CD14-positive monocyte (primary cell): Measurements from ENCODE around the gene ZNF587. TPM values are rescaled to one million over a fixed set of nuclear protein-coding genes. Genes with fewer than 3 reads are reported as not detected.
"Not testable (repeated sequence)": the region's sequence is repeated elsewhere in the genome, so short reads cannot be mapped to it uniquely, and the experiment has no call there.

Experiments
- DNase-seq, 3 donors: peaks; one replicate each; pipeline ENCODE4 v3.0.0-alpha.2; 2011 to 2022
- H2AFZ ChIP-seq: 2 replicates; pipeline ENCODE4 v1.6.0; 2012; ENCODE audit warnings: mild to moderate bottlenecking, low read depth, low read length, inconsistent platforms; ENCODE audit not compliant: insufficient read depth, poor library complexity, severe bottlenecking
- H3K27ac ChIP-seq, 2 donors: 1 replicate in 1 of 2; 2 replicates in 1 of 2; pipeline ENCODE4 v1.5.1; 2012 to 2013; ENCODE audit warnings: low read length in 2 of 2, control low read depth in 1 of 2, inconsistent platforms in 1 of 2, low read depth in 1 of 2, mild to moderate bottlenecking in 1 of 2
- H3K27me3 ChIP-seq, 2 donors: one replicate each; pipeline versions ENCODE4 v1.6.0 to v1.6.1; 2011 to 2013; ENCODE audit warnings: low read length in 2 of 2; ENCODE audit not compliant: control insufficient read depth in 2 of 2, insufficient read depth in 2 of 2
- H3K36me3 ChIP-seq, 2 donors: replicated peaks in 1 of 2; 1 replicate in 1 of 2; 2 replicates in 1 of 2; pipeline versions ENCODE4 v1.5.1 to v1.6.1; 2012 to 2013; ENCODE audit warnings: low read length in 2 of 2, control low read depth in 1 of 2, inconsistent platforms in 1 of 2, mild to moderate bottlenecking in 1 of 2; ENCODE audit not compliant: insufficient read depth in 2 of 2, control insufficient read depth in 1 of 2
- H3K4me1 ChIP-seq, 2 donors: 1 replicate in 1 of 2; 2 replicates in 1 of 2; pipeline versions ENCODE4 v1.5.1 to v1.6.1; 2012 to 2013; ENCODE audit warnings: low read length in 2 of 2, control low read depth in 1 of 2, inconsistent platforms in 1 of 2, mild to moderate bottlenecking in 1 of 2, moderate library complexity in 1 of 2; ENCODE audit not compliant: insufficient read depth in 2 of 2, control insufficient read depth in 1 of 2
- H3K4me2 ChIP-seq: replicated peaks from 2 replicates; pipeline ENCODE3; 2012; ENCODE audit warnings: low read length, moderate library complexity, mild to moderate bottlenecking; ENCODE audit not compliant: poor library complexity, severe bottlenecking; ENCODE audit errors: extremely low read depth
- H3K4me3 ChIP-seq, 3 experiments: fragments of 200-600 bp in 1 of 3; sonication (generic) in 1 of 3; replicated peaks in 1 of 3; 1 replicate in 2 of 3; 2 replicates in 1 of 3; pipeline ENCODE4 v1.5.1; 2011 to 2013; ENCODE audit warnings: low read length in 3 of 3, mild to moderate bottlenecking in 3 of 3, control low read depth in 2 of 3, low read depth in 2 of 3, inconsistent platforms in 1 of 3, moderate library complexity in 1 of 3
- H3K79me2 ChIP-seq: 2 replicates; pipeline ENCODE4 v1.6.0; 2012; ENCODE audit warnings: mild to moderate bottlenecking, control low read depth, inconsistent platforms, low read length, moderate library complexity; ENCODE audit not compliant: insufficient read depth
- H3K9ac ChIP-seq: 2 replicates; pipeline ENCODE4 v1.6.0; 2017; ENCODE audit warnings: low read length, mild to moderate bottlenecking; ENCODE audit not compliant: insufficient read depth, poor library complexity, severe bottlenecking
- H3K9me3 ChIP-seq, 2 donors: replicated peaks in 1 of 2; 1 replicate in 1 of 2; 2 replicates in 1 of 2; pipeline versions ENCODE4 v1.5.1 to v1.6.1; 2012 to 2013; ENCODE audit warnings: low read length in 2 of 2, control low read depth in 1 of 2; ENCODE audit not compliant: control insufficient read depth in 1 of 2, insufficient read depth in 1 of 2
- H4K20me1 ChIP-seq: 2 replicates; pipeline ENCODE4 v1.6.0; 2012; ENCODE audit warnings: mild to moderate bottlenecking, low read length, control low read depth, moderate library complexity; ENCODE audit not compliant: insufficient read depth
- H3K27ac Mint-ChIP-seq, 7 donors: one replicate each; pipeline ENCODE4 v1.8.0; 2020; ENCODE audit warnings: mild to moderate bottlenecking in 7 of 7, mixed read lengths in 7 of 7, moderate library complexity in 6 of 7, inconsistent platforms in 2 of 7
- H3K27me3 Mint-ChIP-seq, 3 donors: one replicate each; pipeline ENCODE4 v1.8.0; 2021 to 2022; ENCODE audit warnings: low read depth in 3 of 3, mild to moderate bottlenecking in 3 of 3, mixed read lengths in 3 of 3, moderate library complexity in 3 of 3, inconsistent platforms in 1 of 3
- H3K36me3 Mint-ChIP-seq, 2 donors: one replicate each; pipeline ENCODE4 v1.8.0; 2020; ENCODE audit warnings: mixed read lengths in 2 of 2, inconsistent platforms in 1 of 2, mild to moderate bottlenecking in 1 of 2
- H3K4me1 Mint-ChIP-seq: one replicate; pipeline ENCODE4 v1.8.0; 2020; ENCODE audit warnings: mild to moderate bottlenecking, mixed read lengths
- H3K4me3 Mint-ChIP-seq, 2 donors: one replicate each; pipeline ENCODE4 v1.8.0; 2020; ENCODE audit warnings: mild to moderate bottlenecking in 2 of 2, mixed read lengths in 2 of 2, moderate library complexity in 1 of 2
- H3K9me3 Mint-ChIP-seq, 7 donors: one replicate each; pipeline ENCODE4 v1.8.0; 2020 to 2022; ENCODE audit warnings: mixed read lengths in 7 of 7, mild to moderate bottlenecking in 6 of 7, moderate library complexity in 6 of 7, inconsistent platforms in 2 of 7
- WGBS: methylation state at CpG from one replicate; pipeline ENCODE4 v1.1.5; 2013; ENCODE audit warnings: missing lambda C conversion rate; ENCODE audit not compliant: insufficient coverage; 5-methylcytosine and 5-hydroxymethylcytosine counted together
- intact Hi-C, 2 donors: fragments of 100-400 bp; cut with micrococcal nuclease; formaldehyde crosslinking; loops; one replicate each; pipeline versions ENCODE4 v1.15.0 to v1.15.1; 2023
- polyA plus RNA-seq, 3 donors: library from polyadenylated mRNA; depleted of rRNA in 1 of 3; unstranded in 2 of 3; stranded (reverse) in 1 of 3; fragments of 300-500 nt in 2 of 3; fragments of >200 nt in 1 of 3; fragmentation: Illumina TruSeq in 2 of 3; gene quantifications; 1 replicate in 2 of 3; 2 replicates in 1 of 3; pipeline ENCODE4 v1.2.3, GENCODE V29; 2012 to 2021
- TF ChIP-seq, protein P1 (sequence below): fragments of 200-600 bp; IDR thresholded peaks from one replicate; pipeline ENCODE4 v1.8.0; 2022; ENCODE audit warnings: antibody characterized with exemption, mild to moderate bottlenecking

ZNF587 gene
- polyA plus RNA-seq, 3 donors = 0.41 to 15.0 (median 2.9) TPM

DNA sequence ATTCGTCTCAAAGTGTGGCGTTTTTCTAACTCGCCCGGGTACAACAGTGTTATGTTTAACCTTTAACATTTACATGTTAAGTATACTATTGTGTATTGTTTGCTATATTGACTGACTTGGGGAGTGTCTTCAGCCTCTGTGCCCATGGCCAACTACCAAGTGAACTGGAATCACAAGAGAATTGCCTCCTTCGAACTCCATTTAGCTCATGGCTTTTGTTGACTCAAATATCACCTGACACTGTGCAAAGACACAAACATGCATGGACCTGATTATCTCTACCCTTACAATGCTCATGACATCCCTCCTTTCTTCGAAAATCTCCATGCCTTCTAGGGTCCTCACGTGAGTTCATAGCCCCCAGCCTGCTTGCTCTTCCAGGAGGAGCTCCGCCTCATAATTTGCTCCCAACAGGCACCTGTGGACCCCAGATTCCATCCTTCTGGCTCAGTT, 38.5 kb downstream of the ZNF587 start:
- H3K79me2 ChIP-seq = peaks cover 15% of the 10 kb centered on the region
- peaks cover 22% of the 10 kb centered on the region for H3K4me1 Mint-ChIP-seq

DNA sequence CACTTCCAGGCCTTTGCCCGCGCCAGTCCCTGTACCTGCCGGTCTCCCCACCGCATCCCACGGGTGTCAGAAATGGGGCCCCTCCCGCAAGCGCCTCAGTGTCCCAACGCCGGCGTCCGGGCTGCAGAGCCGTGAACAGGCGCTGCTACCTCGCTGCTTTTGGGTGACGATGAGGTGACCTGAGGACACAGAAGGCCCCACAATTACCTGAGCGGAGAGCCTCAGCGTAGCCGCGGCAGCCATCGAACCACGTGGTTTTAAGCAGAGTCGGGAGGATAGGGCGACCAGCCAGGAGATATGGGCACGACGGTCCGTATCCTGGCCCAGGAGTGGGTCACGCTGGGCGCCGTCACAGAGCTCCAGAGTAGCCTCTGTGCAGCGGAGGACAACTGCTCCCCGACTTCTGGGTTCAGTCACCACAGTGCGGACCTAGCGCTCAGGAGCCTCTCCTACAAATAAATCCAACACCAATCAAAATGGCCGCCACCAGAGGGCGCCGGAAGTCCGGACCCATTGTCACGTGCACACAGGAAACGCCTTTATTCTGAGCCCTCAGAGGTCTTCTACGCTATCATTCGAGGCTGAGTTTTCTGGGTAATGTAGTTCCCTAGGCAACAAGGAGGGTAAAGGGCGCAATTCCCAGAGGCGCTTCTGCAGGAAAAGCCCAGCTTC, 39.0 kb downstream of the ZNF587 start, which contains the start of gene ZNF814:
Gene ZNF814, minus strand, starts transcription at position 478 of the 672 bp plus-strand sequence. Its CDS starts 235 bp downstream, at position 243.
- WGBS = 2% methylated on average over 40 of the region's 43 CpGs
- peaks cover 15% of the 10 kb centered on the region for H3K79me2 ChIP-seq
- H3K27ac ChIP-seq = peak within 1 kb of the TSS; percentile 19 to 34
- H3K4me3 Mint-ChIP-seq = peak within 1 kb of the TSS; percentile 85 to 89
- peaks cover 12 to 14% of the 10 kb centered on the region in 2 donors for H3K4me1 ChIP-seq
- peak; percentile 41 to 56 (median 51) for DNase-seq
- peaks cover 22% of the 10 kb centered on the region for H3K4me1 Mint-ChIP-seq
- H2AFZ ChIP-seq = peak within 1 kb of the TSS; percentile 77
- peaks cover 33 to 89% (median 82%) of the 10 kb centered on the region in 7 donors for H3K9me3 Mint-ChIP-seq
- TF ChIP-seq, protein P1, sequence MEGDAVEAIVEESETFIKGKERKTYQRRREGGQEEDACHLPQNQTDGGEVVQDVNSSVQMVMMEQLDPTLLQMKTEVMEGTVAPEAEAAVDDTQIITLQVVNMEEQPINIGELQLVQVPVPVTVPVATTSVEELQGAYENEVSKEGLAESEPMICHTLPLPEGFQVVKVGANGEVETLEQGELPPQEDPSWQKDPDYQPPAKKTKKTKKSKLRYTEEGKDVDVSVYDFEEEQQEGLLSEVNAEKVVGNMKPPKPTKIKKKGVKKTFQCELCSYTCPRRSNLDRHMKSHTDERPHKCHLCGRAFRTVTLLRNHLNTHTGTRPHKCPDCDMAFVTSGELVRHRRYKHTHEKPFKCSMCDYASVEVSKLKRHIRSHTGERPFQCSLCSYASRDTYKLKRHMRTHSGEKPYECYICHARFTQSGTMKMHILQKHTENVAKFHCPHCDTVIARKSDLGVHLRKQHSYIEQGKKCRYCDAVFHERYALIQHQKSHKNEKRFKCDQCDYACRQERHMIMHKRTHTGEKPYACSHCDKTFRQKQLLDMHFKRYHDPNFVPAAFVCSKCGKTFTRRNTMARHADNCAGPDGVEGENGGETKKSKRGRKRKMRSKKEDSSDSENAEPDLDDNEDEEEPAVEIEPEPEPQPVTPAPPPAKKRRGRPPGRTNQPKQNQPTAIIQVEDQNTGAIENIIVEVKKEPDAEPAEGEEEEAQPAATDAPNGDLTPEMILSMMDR = peak; percentile 11
- H3K4me3 ChIP-seq = peak within 1 kb of the TSS; percentile 58 to 79 (median 65)
- peaks cover 0 to 17% of the 10 kb centered on the region in 2 donors for H3K36me3 ChIP-seq
- peak within 1 kb of the TSS; percentile 48 for H3K9ac ChIP-seq
- no peaks in the 10 kb centered on the region for H3K27me3 ChIP-seq
- H3K27ac Mint-ChIP-seq = peak within 1 kb of the TSS in 4 of 7 donors; percentile 41 to 78 (median 72)
- H3K9me3 ChIP-seq = peaks cover 66 to 76% of the 10 kb centered on the region in 2 donors
- intact Hi-C loops = no loop called here
- peaks cover 26 to 34% of the 10 kb centered on the region in 2 donors for H3K36me3 Mint-ChIP-seq
- H4K20me1 ChIP-seq = no peaks in the 10 kb centered on the region
- peaks cover 0 to 2% (median 1%) of the 10 kb centered on the region in 3 donors for H3K27me3 Mint-ChIP-seq
- H3K4me2 ChIP-seq = peak within 1 kb of the TSS; percentile 77

More for the DNA sequence above, 38.5 kb downstream of the ZNF587 start:
- peak overlapping the region; percentile 77 for H2AFZ ChIP-seq
- 2% methylated on average over 4 of the region's 8 CpGs for WGBS
- intact Hi-C loops = no loop called here
- peaks cover 31 to 39% of the 10 kb centered on the region in 2 donors for H3K36me3 Mint-ChIP-seq
- peak overlapping the region; percentile 58 to 79 (median 65) for H3K4me3 ChIP-seq
- H3K9ac ChIP-seq = peak overlapping the region; percentile 48
- H3K9me3 Mint-ChIP-seq = peaks cover 36 to 93% (median 87%) of the 10 kb centered on the region in 7 donors
- H3K4me1 ChIP-seq = peaks cover 12 to 14% of the 10 kb centered on the region in 2 donors
- H3K27ac Mint-ChIP-seq = peak overlapping the region in 2 of 7 donors; percentile 41 to 75
- H3K36me3 ChIP-seq = peaks cover 0 to 17% of the 10 kb centered on the region in 2 donors
- peaks cover 71 to 82% of the 10 kb centered on the region in 2 donors for H3K9me3 ChIP-seq
- peak overlapping the region; percentile 77 for H3K4me2 ChIP-seq
- TF ChIP-seq, protein P1 = no peak
- H4K20me1 ChIP-seq = no peaks in the 10 kb centered on the region
- H3K27me3 ChIP-seq = no peaks in the 10 kb centered on the region
- H3K4me3 Mint-ChIP-seq = peak overlapping the region; percentile 85 to 89
- H3K27me3 Mint-ChIP-seq = peaks cover 0 to 2% (median 1%) of the 10 kb centered on the region in 3 donors
- no peak for DNase-seq
- peak overlapping the region in 1 of 2 donors; percentile 34 for H3K27ac ChIP-seq

DNA sequence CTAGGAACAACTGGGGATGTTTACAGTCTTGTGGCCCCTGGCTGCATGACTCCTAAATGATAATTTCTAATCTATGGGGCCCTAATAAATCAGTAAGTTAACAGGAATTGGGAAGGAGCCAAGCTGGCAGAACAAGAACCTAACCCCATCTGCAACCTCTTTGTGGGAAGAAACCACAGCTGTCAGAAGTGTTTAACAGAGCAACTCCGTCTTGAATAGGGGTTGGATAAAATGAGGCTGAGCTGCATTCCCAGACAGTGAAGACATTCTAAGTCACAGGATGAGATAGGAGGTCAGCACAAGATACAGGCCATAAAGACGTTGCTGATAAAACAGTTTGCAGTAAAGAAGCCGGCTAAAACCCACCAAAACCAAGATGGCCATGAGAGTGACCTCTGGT, 41.0 kb downstream of the ZNF587 start:
- H3K36me3 Mint-ChIP-seq = peaks cover 13 to 19% of the 10 kb centered on the region in 2 donors
- H3K9ac ChIP-seq, H3K27ac Mint-ChIP-seq, H4K20me1 ChIP-seq, H3K27ac ChIP-seq, H3K4me2 ChIP-seq, DNase-seq, H3K79me2 ChIP-seq, H3K4me3 Mint-ChIP-seq, H3K4me3 ChIP-seq, intact Hi-C loops, H3K27me3 Mint-ChIP-seq, H3K36me3 ChIP-seq, H2AFZ ChIP-seq, H3K27me3 ChIP-seq: not testable (repeated sequence)
- WGBS = 84% methylated on average over 2 of the region's 3 CpGs
- peaks cover 22% of the 10 kb centered on the region for H3K4me1 Mint-ChIP-seq
- peaks cover 46 to 56% of the 10 kb centered on the region in 2 donors for H3K9me3 ChIP-seq
- H3K9me3 Mint-ChIP-seq = peaks cover 22 to 78% (median 66%) of the 10 kb centered on the region in 7 donors
- peaks cover 12 to 14% of the 10 kb centered on the region in 2 donors for H3K4me1 ChIP-seq
